OCI-M2 (cell line): ENCODE results near the gene TMCC3.
"Not testable (repeated sequence)": the region's sequence is repeated elsewhere in the genome, so short reads cannot be mapped to it uniquely, and the experiment has no call there.

ENCODE experiments used
- DNase-seq: peaks from one replicate; lab custom pipeline; 2025; ENCODE audit not compliant: unreplicated experiment; lab: John Stamatoyannopoulos, UW

TMCC3 gene

DNA sequence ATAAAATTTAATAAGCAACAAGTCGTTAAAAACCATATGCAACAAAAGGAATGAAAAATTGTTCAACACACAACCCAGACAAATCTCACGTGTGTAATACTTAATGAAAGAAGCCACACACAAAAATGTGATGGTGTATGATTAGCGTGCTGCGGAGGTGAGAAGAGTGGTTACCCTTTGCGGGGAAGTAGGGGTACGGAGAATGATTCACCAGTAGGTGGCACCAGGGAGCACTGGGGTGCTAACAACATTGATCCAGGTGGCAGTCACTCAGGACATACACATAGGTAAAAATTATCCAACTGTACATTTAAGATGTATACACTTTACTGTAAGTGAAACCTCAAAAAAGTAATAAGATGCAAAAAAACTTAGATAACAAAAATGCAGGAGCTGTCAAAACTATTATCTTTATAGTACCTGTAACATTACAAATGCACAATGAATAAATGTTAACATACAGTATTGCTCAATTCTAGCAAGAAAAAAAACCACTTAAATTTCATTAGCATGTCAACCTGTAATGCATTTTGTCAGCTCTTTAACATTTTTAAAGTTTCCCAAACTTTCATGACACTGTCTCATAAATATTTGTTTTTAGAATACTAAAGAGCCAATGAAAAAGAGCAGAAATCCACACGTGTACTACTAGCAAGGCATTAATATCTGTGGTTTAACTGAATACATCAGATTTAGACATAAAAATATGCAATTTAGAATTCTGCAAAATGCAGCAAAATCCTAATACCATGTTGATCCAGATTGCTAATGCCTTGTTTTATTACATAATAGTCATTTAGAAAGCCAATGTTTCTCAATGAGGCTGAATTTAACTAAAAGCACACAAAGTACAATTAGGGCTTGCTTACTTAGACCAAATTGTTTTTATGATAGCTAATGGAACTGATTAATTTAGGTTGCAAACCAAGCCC, 46.7 kb downstream of the TMCC3 start:
- no peak for DNase-seq

- DNase-seq, result no peak
Measured at GRCh38 chr12:94602024-94602423, 48.3 kb downstream of the TMCC3 start.

DNA sequence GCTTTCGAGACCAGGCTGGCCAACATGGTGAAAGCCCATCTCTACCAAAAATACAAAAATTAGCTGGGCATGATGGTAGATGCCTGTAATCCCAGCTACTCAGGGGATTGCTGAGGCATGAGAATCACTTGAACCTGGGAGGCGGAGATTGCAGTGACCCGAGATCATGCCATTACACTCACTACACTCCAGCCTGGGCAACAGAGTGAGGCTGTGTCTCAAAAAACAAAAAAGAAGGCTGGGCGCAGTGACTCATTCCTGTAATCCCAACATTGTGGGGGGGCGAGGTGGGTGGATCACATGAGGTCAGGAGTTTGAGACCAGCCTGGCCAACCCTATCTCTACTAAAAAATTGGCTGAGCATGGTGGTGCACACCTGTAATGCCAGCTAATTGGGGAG, 49.0 kb downstream of the TMCC3 start:
- not testable (repeated sequence) for DNase-seq

DNA sequence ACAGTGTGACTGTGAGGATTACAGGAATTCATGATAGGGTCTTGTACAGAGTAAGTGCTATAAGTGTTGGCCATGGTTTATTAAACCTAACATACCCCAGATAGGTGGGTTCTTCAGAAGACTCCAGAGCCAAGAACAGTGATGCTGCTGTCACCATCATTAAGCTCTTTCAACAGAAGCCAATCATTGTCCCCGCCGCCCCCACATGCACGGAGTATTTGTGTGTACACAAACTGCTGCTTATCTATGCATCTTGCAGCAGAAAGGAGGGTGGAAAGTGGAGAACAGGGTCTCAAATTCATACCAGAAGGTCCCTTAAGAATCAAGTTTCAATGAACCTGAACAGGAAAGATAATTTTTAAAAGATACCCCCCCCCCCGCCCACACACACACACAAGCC, 51.2 kb downstream of the TMCC3 start:
- no peak for DNase-seq

DNA sequence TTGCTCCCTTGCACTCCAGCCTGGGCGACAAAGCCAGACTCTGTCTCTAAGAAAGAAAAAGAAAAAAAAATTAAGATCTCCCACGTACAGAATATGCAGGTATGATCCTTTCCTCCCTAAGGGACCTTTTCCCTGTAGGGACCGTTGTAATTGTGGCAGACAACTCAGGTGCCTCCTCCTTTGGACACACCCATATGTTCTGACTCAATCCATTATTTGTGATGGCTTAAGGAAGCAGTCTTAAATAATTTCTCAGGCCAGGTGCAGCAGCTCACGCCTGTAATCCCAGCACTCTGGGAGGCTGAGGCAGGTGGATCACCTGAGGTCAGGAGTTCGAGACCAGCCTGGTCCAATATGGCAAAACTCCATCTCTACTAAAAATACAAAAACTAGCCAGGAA, 53.1 kb downstream of the TMCC3 start:
- no peak for DNase-seq

GRCh38 chr12:94596596-94596995, 53.8 kb downstream of the TMCC3 start:
- DNase-seq, result no peak

- DNase-seq, result no peak
Measured at GRCh38 chr12:94595152-94595551, 55.2 kb downstream of the TMCC3 start.

GRCh38 chr12:94594443-94594825, 55.9 kb downstream of the TMCC3 start:
- DNase-seq, result no peak

GRCh38 chr12:94593822-94594442, 56.4 kb downstream of the TMCC3 start:
- DNase-seq, result no peak

DNA sequence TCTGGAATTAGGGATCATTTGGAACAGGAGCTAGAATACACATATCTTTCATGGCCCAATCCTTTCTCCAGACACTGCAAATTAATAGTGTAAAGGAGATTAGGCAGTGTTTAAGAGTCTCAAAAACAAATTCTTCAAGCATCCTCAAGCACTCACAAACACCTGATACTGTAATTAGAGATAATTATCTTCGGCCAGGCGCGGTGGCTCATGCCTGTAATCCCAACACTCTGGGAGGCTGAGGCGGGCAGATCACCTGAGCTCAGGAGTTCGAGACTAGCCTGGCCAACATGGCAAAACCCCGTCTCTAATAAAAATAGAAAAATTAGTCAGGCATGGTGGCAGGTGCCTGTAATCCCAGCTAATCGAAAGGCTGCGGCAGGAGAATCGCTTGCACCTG, 57.6 kb downstream of the TMCC3 start:
- DNase-seq, result not testable (repeated sequence)

DNA sequence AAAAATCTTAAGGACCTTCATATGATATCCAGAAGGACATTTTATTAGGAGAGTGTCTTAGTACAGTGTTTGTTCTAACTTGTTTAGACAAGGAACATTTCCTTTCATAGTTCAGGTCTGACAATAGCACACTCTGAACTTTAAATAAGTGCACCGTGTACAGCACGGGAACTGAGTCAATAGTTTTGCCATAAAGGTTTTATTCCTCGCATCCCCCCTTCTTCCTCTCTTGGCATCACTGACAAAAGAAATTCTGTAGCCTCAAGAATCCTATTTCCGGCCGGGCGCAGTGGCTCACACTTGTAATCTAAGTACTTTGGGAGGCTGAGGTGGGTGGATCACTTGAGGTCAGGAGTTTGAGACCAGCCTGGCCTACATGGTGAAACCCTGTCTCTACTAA, 58.3 kb downstream of the TMCC3 start:
- DNase-seq, result no peak

GRCh38 chr12:94590428-94590827, 59.9 kb downstream of the TMCC3 start:
- DNase-seq, result no peak

DNA sequence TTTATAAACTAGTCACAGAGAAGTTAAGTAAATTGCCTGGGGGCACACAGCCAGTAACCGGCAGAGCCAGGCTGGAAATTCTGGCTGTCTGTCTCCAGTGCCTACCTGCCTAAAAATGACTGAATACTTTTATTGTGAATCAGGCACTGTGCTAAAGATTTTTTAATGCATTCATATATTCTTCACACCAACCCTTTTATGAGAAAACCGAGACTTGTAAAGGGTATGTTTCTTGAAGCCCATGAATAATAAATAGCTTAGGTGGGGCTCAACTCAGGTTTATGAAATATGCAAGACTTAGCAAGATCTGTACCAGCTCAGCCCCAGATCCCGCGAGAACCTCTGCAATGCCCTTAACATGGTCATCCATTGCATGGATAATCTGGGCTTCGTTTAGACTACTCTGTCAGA, 60.8 kb downstream of the TMCC3 start:
- no peak for DNase-seq

DNA sequence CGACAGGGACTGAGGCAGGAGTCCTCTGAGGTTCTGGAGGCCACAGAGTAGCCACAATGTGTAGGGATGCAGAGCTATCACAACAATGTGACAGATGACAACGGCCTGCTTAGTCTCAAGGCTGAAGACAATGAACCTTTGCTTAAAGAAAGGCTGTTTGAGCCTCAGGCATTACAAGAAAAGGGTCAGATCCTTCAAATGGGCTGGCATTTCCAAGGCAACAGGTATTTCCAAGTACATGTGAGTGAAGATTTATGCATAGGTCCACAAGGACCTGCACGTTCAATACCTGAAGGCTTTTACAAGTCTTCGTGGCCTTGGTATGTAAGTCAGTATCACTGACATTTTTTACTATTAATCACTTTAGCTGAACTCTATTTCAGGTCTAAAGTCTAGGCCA, 62.0 kb downstream of the TMCC3 start:
- no peak for DNase-seq

DNA sequence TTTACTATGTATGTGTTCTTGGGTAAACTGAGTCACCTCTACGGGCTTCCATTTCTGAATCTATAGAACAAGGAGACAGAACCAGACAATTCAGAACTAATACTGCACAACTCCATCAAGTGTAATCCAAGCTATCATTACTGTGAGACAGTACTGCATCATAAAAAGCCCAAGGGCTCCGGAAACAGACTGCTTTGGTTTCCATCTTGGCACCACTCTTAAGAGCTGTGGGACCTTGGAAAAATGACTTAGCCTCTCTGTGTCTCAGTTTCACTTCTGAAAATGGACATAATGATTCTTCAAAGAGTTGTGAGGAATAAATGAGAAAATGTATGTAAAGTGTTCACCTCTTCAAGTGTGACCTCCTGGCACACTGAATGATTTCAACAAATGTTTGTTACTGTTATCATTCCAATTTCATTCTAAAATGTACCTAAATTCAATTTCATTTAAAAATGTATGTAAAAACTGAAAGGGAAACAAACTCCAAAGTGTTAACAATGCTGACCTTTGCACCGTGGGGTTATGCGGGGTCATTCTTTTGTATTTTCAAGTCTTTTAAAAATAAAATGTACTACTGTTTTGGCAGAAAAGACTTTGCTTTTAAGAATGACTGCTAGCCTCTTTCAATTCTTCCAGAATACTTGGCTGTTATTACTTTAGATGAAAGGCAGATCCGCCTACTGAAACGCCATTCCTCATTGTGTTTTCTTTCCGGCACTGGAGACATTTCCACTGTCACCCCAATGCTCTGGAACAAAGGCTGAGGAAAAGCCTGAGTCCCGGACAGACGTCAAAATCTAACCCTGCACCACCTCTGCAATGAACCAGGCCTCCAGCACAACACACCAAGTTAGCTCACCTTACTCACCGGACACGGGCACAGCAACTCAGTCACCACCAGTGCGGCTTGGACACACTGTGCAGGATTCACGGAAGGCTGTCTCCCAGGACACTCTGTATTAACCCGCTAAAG, 62.8 kb downstream of the TMCC3 start:
- no peak for DNase-seq

DNA sequence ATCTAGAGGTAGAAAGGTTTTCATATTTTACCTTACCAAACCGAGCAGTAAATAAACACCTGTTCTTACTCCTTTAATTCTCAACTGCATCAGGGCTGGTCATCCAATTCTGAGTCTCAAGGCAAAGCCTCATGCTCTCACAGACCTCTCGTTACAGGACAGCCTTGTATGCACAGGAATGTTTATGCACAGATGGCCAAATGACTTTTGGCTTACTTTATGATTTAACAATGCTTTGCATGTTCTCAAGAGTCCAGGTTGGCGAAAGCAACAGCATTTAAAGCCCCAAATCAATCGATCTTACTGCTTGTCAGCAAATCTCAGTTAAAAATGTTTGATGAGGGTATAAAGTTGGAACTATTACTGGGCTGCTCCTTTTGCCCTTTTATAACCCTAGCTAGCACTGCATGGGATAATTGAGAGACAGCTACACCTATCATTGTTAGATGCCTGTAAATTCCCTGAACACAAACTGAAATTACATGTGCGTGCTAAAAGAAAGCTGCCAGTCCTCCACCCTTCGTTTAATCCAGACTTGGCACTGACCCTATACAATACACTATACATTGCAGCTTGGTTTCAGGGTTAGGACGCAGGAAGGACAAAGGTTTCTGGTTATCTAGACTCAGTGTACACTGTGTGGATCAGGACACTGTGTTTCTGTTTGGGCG, 63.6 kb downstream of the TMCC3 start:
- no peak for DNase-seq

- no peak for DNase-seq
Measured at GRCh38 chr12:94585626-94586025, 64.7 kb downstream of the TMCC3 start.

- DNase-seq, result no peak
Measured at GRCh38 chr12:94584377-94584776, 66.0 kb downstream of the TMCC3 start.

- no peak for DNase-seq
Measured at GRCh38 chr12:94582591-94582990, 67.8 kb downstream of the TMCC3 start.

GRCh38 chr12:94575645-94576403, 74.5 kb downstream of the TMCC3 start:
- no peak for DNase-seq
